ENCODE results near the gene BARHL1.

Gene BARHL1

DNA sequence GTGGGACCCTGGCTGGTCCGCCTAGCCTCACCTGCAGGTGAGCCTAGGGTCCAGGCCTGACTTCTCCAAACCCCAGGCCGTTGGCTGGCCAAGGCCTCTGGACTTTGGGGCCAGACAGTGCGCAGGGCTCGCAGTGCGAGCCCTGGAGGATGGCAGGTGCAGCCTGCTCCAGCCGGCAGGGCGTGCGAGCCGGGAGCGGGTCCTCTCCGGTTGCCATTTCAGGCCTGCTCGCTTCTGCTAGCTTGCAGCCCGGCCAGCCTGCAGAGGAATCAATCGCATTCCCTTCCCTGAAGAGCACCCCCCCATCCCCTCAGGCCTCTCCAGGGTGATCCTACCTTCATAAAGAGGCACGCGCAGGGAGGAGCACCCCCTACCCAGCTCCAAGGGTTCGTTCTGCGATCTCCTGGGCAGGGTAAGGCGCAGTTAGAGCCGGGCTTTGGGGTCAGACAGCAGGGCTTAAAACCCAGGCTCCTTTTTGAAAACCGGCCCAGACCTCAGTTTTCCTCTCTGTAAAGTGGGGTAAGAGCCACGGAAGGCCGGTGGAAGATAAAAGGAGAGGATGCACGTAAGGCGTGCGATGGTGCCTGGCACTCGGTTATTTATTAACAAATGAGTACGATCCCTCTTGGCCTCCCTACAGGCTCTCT, 6.2 kb downstream of the BARHL1 start:
- no peak for DNase-seq

DNA sequence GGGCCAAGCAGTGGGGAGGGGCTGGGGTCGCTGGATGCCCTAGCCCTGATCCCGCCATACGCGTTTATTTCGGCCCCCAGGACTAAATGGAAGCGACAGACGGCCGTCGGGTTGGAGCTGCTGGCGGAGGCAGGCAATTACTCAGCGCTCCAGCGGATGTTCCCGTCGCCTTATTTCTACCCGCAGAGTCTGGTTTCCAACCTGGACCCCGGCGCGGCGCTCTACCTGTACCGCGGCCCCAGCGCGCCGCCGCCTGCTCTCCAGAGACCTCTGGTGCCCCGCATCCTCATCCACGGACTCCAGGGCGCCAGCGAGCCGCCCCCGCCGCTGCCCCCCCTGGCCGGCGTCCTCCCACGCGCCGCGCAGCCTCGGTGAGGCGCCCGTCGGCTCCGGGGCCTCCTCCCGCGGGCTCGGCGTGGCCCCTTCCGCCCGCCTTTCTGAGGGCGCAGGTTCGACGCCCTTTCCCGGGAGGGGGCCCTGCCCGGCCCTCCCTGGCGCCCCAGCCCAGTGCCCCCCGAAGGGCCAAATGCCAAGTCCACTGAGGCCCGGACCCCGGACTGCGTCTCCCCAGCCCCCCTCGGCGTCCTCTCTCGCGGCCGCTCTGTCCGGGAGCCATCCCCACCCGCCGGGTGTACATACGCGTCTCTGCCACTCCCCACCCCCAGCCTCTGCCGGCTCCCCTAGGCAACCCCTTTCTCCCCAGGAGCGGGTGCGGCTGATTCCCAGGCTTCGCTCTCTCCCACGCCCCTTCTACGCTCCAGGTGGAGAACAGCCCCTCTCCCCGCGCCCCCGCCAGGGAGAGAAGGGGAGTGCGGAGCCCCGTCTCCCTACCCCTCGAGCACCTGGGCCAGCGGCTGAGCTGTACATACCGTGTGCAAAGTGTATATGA, 7.0 kb downstream of the BARHL1 start:
- DNase-seq: no peak

DNA sequence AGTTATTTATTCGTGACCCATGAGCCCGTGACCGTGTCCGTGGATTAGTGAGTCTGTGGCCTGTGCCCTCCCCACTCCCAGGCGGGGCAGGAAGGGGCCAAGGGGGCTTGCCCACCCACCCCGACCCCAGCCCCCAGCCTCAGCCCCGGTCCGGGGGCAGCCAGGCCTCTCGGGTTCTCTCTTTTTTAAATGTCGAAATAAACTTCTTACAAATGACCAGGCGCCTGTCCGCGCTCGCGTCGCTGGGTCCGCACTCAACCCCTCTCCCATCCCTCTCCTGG, 7.6 kb downstream of the BARHL1 start:
- no peak for DNase-seq

DNA sequence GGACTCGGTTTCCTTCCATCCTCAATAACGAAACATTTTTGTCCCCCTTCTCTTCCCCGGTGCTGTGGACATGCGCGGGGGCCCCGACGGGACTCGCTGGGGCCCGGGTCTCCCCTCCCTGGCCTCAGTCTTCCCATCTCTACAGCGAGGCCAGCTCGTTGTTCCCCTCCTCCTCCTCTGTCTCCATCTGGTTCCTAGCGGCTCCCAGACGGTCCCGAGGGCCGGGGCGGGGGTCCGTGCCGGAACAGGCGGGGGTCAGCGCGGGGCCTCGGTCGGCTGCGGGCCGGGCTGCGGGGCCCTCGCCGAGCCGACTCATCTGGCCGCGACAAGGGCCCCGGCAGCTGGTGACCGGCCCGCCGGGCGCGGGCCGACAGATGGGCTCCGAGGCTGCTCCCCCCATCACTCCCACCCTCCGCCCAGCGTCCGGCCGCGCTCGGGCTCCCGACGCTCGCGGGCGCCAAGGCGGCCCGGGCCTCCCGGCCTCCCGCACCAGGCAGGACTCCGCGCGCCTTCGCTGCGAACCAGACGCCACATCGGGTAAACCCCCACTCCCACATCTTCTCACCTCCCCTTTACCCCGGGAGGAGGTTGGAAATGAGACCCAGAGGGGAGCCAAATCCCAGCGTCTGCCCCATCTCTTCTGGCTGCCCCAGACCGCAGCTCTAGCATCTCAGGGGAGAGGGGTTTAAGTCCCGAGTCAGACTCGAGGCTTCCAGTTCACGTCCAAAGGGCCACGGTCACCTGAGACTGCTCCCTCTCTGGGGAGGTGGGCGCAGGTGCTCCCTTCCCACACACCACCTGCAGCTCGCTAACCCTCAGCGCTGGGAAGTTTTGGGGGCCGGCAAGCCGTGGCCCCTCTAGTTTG, 8.1 kb downstream of the BARHL1 start:
- no peak for DNase-seq

DNA sequence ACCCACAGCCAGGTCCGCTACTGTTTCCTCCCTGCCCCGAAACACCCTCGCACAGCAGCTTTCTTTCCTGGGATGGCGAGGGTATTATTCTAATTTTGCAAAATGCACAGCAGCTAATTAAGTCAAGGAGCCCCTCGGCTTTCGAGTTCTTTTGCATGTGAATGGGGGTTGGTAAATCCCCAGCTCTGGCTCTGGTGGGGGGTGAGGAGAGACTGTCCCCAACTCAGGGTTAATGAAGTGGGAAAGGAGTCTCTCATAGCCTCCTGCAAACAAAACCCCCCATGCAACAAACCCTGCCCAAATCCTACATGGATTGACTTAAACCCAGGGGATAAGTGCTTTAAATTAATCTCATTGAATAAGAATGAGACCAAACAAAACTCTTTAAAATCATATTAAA, 8.8 kb downstream of the BARHL1 start:
- no peak for DNase-seq

DNA sequence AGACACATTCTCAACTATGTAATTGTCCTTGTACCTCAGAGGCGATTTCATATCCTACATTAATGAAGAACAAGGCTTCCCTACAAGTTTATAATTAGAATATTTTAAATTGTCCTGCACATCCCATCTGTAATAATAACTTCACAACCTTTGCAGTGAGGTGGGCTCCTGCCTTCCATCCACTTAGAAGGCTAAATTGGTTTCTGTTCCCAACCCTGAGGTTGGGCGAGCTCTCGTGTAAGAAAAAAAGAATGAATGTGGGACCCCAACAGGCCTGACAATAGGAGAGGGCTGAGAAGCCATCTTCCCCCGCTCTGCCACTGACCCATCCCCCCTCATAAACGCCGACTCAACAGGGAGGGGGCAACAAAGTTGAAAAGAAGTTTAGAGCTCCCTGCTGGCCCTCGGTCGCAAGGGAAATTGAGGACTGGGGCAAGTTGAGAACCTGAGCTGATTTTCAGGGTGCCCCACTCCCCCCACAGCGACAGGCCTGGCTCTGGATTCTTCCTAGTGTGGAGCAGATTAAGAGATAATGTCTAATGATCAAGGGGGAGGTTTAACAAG, 9.4 kb downstream of the BARHL1 start:
- no peak for DNase-seq

DNA sequence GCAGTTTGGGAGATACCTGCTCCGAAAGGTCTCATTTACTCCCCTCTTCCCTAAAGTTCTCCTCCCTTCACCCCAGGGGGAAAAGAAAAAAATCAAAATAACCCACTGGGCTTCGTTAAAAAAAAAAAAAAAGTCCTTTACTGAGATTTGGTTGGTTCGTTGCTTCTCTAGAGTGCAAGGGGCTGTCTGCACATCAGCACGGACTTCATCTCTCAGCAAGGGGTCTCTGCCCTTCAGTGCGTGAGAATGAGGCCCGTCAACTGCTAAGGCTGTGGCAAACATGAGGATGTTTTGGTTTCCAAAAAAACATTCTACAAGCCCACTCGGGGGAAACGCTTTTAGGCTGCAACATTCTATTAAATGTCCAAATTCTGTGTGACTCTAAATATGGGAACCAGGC, 10.0 kb downstream of the BARHL1 start:
- no peak for DNase-seq

DNA sequence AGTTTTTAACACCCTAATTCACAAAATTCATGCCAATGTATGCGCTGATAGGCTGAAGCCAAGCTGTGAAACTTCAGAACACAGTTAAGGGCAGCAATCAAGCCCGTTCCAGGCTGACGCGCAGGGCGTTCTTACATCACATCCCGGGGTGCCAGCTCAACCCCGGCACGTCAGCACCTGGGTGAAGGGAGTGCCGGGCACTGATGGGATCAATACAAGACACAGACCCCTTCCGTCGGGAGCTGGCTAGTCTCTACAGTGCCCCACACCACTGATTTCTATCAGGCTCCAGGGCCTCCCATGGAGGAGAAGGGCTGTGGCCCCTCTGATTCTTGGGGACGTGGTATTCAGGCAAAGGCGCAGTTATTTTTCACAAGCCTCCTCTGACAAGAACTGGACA, 12.0 kb downstream of the BARHL1 start:
- no peak for DNase-seq

DNA sequence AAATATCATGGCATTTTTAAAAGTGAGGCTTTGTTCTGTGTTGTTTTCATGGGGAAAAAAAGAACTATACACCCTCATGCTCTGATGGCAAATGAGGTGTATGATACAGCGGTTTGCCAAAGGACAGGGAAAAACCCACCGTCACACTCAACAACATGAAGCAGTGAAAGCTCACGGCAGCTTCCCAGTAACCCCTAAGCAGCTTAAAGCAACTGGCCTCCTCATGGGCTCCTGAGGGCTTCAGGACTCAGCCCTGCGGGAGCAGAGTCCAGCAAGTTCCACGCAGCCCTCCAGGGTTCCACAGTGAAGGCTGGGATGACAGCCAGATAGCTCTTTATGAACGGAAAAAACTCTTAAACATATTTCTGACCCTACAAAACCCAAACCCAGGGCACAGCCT, 12.9 kb downstream of the BARHL1 start:
- DNase-seq: no peak

DNA sequence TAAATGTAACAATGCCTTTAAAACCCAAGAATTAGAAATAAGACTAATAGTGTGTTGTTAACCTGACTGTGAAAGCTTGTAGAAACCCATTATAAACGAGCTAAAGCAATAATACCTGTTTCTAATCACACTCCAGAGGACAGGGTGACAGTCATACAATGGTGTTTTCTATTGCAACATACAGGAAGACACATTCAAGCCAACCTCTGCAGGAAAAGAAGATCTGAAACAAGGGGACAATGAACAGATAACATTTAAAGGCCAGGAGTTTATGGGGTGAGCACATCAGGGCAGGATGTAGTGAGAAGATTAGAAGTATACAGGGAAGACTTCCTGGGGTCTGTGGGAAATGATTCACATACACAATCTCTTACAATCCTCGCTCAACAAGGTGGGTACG, 13.8 kb downstream of the BARHL1 start:
- DNase-seq: no peak

DNA sequence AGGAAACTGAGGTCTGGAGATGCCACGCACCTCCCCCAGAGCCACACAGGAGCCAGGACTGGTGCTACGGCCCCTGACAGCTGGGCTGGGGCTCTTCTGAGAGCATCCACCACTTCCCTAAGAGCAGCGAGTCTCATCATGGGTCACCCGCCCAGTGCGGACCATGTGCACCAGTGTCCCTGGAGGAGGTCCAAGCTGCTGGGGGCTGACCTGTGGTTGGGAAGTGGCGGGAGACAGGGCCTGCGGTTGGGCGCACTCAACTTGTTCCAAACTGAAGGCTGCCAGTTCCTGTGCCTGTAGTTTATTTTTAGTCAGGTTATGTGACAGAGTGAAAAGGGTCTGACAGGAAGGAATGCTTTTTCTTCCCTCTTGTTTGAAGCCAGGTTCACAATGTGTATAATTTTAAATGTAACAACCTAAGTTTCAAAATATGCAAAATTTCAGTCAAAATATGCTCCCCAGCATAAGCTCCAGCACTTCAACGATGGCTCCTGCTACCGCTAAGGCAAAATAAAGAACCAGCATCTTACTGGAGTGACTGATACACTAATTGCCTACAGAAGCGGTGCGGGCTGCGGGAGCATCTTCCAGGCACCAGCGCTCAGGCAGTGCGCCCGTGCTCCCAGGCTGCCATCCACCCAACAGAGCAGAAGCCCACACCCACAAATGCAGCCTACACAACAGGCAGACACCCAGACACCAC, 14.8 kb downstream of the BARHL1 start:
- DNase-seq: no peak

DNA sequence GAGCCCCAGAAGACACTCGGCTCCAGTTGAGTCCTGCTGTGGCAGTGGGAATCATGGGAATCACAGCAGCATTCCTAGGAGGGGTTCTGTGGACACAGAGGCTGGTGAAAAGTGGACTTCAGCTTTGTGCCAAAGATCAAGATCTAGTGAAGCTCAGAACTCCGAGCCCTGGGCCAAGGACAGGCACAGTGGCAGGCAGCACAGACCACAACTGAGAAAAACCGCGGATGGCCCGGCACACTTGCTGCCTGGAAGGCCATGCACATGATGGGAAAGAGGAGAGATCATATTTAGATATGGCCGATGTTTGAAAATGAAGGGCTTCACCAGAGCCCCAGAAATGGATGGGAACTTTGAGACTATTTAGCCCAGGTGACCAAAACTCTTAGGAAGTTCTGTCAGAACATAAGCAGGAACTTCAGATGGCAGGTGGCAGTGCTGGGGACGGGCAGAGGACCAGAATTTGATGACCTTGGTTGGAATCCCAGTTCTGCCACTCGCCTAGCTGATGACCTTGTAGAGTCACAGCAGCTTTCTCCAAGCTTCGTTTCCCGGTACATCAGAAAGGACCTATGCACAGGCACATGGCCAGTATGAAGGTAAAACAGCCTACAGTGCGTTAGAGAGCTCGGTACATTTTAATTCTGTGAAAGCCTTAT, 18.0 kb downstream of the BARHL1 start:
- no peak for DNase-seq

DNA sequence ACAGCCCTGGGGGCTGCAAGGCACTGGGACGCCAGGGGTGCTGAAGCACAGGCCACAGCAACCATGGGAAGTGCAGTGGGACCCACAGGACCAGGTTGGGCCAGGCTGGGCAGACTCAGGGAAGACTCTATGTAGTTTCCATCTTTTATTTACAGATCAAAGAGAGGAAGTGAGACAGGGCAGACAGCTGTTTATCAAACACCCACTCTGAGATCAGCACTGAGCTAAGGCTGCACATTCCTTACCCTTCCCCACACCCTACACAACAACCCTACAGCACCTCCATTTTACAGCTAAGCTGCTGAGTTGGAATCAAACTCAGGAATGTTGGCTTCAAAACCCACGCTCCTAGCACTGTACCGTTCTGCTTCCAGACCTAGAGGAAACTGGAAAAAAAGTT, 19.8 kb downstream of the BARHL1 start:
- DNase-seq: no peak

DNA sequence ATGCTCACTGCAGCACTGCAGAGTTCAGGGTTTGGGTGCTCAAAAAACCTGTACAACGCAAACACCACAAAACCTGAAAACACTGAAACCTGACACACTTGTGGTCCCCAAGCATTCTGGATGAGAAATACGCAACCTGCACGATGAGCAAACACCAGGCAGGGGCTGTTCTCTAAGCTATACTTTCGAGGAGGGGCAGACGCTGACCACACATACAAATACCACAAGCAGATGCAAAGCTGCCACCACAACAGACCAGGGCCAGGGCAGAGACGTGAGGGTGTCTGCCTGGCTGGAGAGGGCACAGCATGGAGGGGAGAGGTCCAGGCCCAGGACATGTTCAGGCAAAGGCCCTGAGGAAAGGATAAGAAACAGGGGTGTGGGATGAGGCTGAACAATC, 23.0 kb downstream of the BARHL1 start:
- no peak for DNase-seq

DNA sequence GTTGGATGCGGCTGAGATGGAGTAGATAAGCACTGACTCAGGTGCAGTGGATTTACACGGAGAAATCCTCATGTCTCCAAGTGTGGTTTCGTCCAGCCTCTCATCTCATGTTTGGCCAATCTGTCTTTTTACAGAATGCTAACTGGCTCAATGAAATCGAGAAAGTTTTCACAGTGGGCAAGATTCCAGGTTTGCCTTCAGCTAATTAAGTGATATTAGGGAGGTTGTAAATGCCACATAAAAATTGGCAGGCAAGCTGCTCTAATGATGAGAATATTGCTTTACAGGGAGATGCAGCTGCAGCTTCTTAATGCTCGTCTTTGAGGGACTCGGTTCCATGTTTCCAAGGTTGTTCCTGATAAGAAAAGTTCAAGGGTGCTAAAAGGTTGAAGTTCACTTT, 23.7 kb downstream of the BARHL1 start:
- no peak for DNase-seq

DNA sequence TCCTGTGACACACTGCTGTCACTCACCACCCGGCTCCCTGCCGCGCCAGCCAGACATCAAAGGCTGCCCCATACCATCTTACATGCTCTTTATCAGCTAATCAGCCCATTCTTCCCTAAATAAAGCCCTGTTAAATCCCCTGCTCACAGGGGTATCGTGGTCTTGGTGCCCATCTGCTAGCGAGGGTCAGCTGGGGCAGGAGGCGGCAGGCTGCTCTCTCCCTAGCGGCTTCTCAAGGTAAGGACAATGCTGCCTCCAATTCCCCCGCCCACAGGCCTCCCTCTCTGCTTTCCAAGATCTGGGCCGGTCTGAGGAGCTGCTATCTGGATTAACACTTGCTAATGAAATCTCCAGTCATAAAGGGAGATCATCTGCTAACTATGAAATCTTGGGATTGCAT, 26.8 kb downstream of the BARHL1 start:
- DNase-seq: no peak

DNA sequence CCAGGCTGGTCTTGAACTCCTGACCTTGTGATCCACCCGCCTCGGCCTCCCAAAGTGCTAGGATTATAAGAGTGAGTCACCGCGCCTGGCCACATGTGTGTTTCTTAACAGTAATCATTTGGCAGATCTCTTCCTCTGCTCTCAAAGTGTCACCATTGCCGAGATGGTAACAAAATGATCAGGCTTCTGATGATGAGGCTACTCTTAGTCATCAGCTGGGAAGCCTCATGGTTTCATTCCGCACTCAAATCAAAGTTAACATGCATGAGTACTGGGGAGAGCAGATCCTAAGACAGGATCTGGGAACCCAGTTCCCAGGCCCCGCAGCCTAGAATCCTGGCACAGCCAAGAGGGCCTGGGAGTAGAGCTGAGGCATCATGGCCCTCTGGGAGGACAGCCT, 27.4 kb downstream of the BARHL1 start:
- DNase-seq: no peak

DNA sequence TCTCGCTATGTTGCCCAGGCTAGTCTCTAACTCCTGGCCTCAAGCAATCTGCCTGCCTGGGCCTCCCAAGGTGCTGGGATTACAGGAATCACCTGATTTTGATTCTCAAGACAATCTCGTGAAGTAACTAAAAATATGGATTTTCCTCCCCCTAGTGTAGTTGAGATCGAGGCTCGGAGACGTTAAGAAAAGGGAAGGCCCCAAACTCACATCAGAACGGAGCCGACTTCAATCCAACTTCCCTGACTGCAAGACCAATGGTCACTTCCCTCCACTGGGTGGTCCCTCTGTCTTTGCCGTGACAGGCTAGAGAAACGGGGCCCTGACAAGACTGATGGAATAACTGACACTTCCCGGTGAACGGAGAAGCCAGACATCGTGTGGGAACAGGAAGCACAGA, 28.3 kb downstream of the BARHL1 start:
- no peak for DNase-seq

DNA sequence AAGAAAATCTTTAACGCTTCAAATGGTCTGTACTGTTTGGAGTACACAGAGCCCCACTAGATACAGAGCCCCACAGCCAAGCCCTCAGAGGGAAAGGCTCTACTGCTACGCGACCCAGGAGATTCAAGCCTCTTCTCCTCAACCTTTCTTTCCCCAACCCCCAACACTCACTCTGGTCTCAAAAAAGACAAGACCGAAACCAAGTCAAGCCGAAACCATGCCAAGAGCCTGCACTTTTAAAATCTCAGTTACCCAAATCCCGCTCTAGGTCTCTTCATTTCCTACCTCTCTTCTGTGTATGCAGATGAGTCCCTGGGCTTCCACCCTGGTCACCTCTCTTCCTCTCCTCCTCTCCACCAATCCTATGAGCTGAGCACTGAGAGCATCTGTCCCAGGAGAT, 31.9 kb downstream of the BARHL1 start:
- no peak for DNase-seq

DNA sequence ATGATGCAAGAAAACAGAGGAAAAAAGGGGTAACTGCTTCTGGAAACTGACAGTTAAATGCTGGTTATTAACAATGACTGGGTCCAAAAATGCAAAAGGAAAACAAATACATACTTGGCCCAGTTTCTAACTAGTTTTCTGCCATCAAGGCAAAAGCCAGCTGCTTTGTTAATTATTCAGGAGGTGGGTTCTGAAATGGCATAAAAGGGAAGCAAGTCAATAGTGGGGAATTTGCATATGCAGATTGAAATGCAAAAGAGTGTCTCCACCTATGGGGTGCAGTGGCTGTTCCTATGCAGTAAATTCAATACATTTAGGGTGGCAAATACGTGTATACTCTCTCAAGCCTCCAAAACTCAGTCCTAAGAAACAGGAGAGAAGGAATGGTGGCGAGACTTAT, 33.4 kb downstream of the BARHL1 start:
- DNase-seq: no peak

DNA sequence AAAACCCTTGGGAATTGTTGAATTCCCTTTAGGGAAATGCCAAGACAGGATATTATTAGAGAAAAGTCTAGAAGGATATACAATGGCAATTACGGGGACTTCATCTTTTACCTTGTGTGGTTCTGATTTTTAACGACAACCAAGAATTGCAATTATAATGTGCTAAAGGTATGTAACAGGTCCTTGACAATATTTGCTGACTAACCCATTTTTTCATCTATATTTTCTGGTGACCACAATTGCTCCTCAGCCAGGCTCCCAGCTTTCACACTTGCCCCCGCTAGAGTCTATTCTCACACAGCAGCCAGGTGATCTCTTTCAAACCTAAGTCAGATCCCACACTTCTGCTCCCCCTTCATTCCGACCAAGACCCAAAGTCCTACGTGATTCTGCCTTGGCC, 34.3 kb downstream of the BARHL1 start:
- no peak for DNase-seq

DNA sequence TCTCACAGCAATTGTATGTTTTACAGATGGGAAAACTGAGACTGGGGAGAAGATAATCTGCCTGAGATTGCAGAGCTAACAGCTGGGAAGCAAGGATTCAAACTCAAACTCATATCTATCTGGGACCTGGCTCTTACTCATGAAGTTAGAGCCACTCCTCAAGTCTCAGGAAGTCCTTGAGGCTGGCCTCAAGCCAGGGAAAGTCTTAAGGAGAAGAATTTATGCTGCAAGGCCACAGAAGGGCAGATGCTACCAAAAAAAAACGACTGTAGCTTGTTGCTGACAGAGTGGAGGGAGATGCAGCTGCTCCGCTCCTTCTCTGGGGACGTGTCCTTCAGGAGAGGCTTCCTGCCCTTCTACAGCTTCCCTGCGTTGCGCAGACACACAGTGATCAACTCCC, 39.8 kb downstream of the BARHL1 start:
- DNase-seq: no peak

DNA sequence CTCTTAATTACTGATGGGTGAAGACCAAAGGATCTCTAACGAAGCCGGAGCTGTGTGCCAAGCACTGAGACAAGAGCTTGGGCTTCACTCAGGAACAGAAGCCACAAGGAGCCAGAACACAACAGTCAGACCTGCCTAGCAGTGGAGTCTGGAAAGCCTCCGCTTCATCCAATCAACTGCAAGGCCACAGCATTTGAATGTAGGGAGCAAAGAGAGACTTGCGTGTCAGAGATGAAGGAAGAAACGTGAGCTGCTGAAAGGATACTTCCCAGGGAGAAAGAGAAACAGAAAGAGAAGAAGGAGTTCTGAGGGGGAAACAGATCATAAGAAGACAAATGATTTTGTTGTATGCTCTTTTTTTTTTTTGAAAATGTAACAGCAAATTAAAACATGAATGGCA, 43.9 kb downstream of the BARHL1 start:
- no peak for DNase-seq
